MM.1S (cell line): Measurements from ENCODE around the gene STX10.

Source experiments
- CTCF ChIP-seq: fragments of 300-600 bp; sonication (generic); IDR thresholded peaks from 2 replicates; pipeline ENCODE4 v1.5.1; 2016; ENCODE audit warnings: antibody characterized with exemption, low read length, mixed read lengths
- EZH2 ChIP-seq: fragments of 300-600 bp; sonication (generic); optimal IDR thresholded peaks from 2 replicates; pipeline ENCODE3; 2017; ENCODE audit warnings: low read depth, mild to moderate bottlenecking, antibody characterized with exemption, low read length, mixed read lengths
- EZH2phosphoT487 ChIP-seq: fragments of 300-600 bp; sonication (generic); IDR thresholded peaks from 2 replicates; pipeline ENCODE4 v1.6.1; 2018; ENCODE audit warnings: antibody characterized with exemption, low read length

- TF ChIP-seq EZH2phosphoT487 (no peak), CTCF (no peak), EZH2 (no peak)
Observed at GRCh38 chr19:13153569-13154240, 3.5 kb upstream of the STX10 start.
